Measurements from ENCODE around the gene IL6.

The IL6 gene

DNA sequence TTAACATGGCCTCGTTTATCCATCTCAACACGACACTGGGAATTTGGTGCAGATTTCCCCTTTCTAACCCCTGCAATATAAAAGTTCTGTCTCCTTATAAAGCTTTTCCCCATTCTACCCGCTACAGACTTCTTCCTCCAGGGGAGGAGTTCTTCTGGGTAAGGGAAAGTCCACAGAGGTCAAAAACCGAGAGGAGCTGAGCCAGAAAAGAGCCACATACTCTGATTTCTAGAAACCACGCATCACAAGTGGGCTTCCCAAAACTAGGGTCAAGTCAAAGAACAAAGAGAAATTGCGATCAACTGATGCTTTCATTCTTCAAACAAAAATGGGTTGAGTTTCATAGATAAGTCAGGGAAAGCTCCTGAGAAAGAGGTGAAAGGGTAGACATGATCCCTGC is 6.8 kb downstream of the IL6 start:
- Histone ChIP-seq H2AFZ (ENCODE audit: low read depth) (no peak overlapping the region), H3K36me3 (ENCODE audit: insufficient read depth) (no peaks in the 10 kb centered on the region), H3K27me3 (ENCODE audit: insufficient read depth, low read depth) (no peaks in the 10 kb centered on the region), H4K20me1 (ENCODE audit: insufficient read depth) (no peaks in the 10 kb centered on the region), H3K4me3 (IDR thresholded peaks at IDR 0.05; ENCODE audit: insufficient read depth, low read depth, low read length) (no peak overlapping the region), H3K4me2 (no peak overlapping the region), H3K9ac (no peak overlapping the region), H3K79me2 (ENCODE audit: insufficient read depth, low read depth) (no peaks in the 10 kb centered on the region), H3K27ac (no peak overlapping the region), H3K4me1 (ENCODE audit: low read depth, poor library complexity, severe bottlenecking) (peaks cover 17% of the 10 kb centered on the region)
- TF ChIP-seq, protein P1, sequence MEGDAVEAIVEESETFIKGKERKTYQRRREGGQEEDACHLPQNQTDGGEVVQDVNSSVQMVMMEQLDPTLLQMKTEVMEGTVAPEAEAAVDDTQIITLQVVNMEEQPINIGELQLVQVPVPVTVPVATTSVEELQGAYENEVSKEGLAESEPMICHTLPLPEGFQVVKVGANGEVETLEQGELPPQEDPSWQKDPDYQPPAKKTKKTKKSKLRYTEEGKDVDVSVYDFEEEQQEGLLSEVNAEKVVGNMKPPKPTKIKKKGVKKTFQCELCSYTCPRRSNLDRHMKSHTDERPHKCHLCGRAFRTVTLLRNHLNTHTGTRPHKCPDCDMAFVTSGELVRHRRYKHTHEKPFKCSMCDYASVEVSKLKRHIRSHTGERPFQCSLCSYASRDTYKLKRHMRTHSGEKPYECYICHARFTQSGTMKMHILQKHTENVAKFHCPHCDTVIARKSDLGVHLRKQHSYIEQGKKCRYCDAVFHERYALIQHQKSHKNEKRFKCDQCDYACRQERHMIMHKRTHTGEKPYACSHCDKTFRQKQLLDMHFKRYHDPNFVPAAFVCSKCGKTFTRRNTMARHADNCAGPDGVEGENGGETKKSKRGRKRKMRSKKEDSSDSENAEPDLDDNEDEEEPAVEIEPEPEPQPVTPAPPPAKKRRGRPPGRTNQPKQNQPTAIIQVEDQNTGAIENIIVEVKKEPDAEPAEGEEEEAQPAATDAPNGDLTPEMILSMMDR (conservative IDR thresholded peaks at IDR 0.05; ENCODE audit: low read depth, low read length): no peak

DNA sequence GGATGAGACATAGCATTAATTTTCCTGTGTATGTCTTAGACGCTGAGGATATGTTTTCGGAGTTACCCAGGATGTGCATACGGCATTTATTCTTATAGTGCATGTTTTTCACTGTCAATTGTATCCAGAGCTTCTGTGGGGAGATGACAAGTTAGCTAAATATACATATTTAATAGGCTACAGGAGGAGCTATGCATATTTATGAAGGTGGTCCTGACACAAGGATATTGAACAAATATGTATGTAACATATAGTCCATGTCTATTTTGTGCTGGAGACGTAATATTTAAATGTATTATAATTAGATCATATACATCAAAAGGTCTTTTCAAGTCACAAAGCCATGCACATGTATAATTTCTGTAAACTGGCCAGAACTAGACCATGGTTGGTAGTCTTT is 16.0 kb downstream of the IL6 start:
- H3K36me3 ChIP-seq (ENCODE audit: insufficient read depth): no peaks in the 10 kb centered on the region
- no peak overlapping the region for H3K4me3 ChIP-seq (IDR thresholded peaks at IDR 0.05; ENCODE audit: insufficient read depth, low read depth, low read length)
- H3K9ac ChIP-seq: no peak overlapping the region
- H3K79me2 ChIP-seq (ENCODE audit: insufficient read depth, low read depth): no peaks in the 10 kb centered on the region
- H3K27me3 ChIP-seq (ENCODE audit: insufficient read depth, low read depth): no peaks in the 10 kb centered on the region
- H3K4me2 ChIP-seq: no peak overlapping the region
- H2AFZ ChIP-seq (ENCODE audit: low read depth): no peak overlapping the region
- no peaks in the 10 kb centered on the region for H3K4me1 ChIP-seq (ENCODE audit: low read depth, poor library complexity, severe bottlenecking)
- H4K20me1 ChIP-seq (ENCODE audit: insufficient read depth): no peaks in the 10 kb centered on the region
- TF ChIP-seq, protein P1 (conservative IDR thresholded peaks at IDR 0.05; ENCODE audit: low read depth, low read length): no peak
- no peak overlapping the region for H3K27ac ChIP-seq

DNA sequence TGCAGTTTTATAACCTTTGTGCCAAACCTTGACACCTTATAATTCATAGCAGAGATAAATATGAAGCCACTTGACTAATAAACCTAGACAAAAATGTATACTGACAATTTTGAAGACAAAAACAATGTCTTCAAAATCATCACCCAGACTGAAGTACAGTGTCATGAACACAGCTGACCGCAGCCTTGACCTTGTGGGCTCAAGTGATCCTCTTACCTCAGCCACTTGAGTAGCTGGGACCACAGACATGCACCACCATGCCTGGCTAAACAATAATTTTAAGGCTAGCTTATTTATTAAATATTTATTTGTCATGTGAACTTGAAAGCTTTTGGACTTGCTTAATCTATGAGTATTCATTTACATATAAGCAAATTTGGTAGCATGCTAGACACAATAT is 24.3 kb downstream of the IL6 start:
- Histone ChIP-seq H3K27me3 (ENCODE audit: insufficient read depth, low read depth) (no peaks in the 10 kb centered on the region), H3K79me2 (ENCODE audit: insufficient read depth, low read depth) (no peaks in the 10 kb centered on the region), H3K4me1 (ENCODE audit: low read depth, poor library complexity, severe bottlenecking) (no peaks in the 10 kb centered on the region), H3K4me2 (no peak overlapping the region), H2AFZ (ENCODE audit: low read depth) (no peak overlapping the region), H3K4me3 (IDR thresholded peaks at IDR 0.05; ENCODE audit: insufficient read depth, low read depth, low read length) (no peak overlapping the region), H4K20me1 (ENCODE audit: insufficient read depth) (no peaks in the 10 kb centered on the region), H3K27ac (no peak overlapping the region), H3K9ac (no peak overlapping the region), H3K36me3 (ENCODE audit: insufficient read depth) (no peaks in the 10 kb centered on the region)
- TF ChIP-seq, protein P1 (conservative IDR thresholded peaks at IDR 0.05; ENCODE audit: low read depth, low read length): no peak

DNA sequence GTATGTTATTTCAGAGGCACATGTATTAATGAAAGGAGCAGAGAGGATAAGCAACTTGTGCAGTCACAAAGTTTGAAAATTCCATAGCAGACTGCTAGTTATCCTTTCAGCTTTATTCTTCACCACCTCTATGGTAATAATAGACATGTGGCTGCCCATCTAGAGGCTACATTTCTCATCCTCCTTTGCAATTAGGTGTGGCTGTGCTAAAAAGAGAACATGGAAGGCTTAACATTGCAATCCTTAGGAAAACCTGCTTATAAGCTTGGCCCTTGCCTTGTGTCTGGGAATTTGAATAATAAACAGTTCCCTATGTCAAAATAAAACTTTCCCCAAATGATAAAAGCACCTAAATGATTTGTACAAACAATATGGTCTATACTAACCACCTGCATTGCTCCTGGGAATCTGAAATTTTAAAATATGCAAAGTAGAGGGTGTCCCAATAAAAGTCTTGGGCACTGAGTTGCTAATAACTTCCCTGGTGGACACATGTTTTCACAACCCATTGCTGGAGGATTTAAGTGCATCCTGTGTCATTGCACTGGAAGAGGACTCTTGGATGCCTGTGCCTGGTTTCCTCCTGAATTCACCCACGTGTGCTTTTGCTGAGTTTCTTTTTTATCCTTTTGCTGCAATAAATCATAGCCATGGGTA is 30.5 kb downstream of the IL6 start:
- Histone ChIP-seq H2AFZ (ENCODE audit: low read depth) (no peak overlapping the region), H3K27ac (no peak overlapping the region), H3K4me3 (IDR thresholded peaks at IDR 0.05; ENCODE audit: insufficient read depth, low read depth, low read length) (no peak overlapping the region), H4K20me1 (ENCODE audit: insufficient read depth) (no peaks in the 10 kb centered on the region), H3K27me3 (ENCODE audit: insufficient read depth, low read depth) (no peaks in the 10 kb centered on the region), H3K36me3 (ENCODE audit: insufficient read depth) (no peaks in the 10 kb centered on the region), H3K9ac (no peak overlapping the region), H3K4me2 (no peak overlapping the region), H3K79me2 (ENCODE audit: insufficient read depth, low read depth) (no peaks in the 10 kb centered on the region), H3K4me1 (ENCODE audit: low read depth, poor library complexity, severe bottlenecking) (no peaks in the 10 kb centered on the region)
- TF ChIP-seq, protein P1 (conservative IDR thresholded peaks at IDR 0.05; ENCODE audit: low read depth, low read length): no peak

Data from KMS-11 (cell line).